HG03060 (cell line): ENCODE results near the gene SEMA3B.
"Not testable (repeated sequence)": the region's sequence is repeated elsewhere in the genome, so short reads cannot be mapped to it uniquely, and the experiment has no call there.

Experiments
- ATAC-seq: cut with Tn5 transposase; IDR thresholded peaks from one replicate; pipeline ENCODE4 v1.9.1; 2021; ENCODE audit warnings: low read depth, moderate number of reproducible peaks; ENCODE audit not compliant: unreplicated experiment

SEMA3B gene

DNA sequence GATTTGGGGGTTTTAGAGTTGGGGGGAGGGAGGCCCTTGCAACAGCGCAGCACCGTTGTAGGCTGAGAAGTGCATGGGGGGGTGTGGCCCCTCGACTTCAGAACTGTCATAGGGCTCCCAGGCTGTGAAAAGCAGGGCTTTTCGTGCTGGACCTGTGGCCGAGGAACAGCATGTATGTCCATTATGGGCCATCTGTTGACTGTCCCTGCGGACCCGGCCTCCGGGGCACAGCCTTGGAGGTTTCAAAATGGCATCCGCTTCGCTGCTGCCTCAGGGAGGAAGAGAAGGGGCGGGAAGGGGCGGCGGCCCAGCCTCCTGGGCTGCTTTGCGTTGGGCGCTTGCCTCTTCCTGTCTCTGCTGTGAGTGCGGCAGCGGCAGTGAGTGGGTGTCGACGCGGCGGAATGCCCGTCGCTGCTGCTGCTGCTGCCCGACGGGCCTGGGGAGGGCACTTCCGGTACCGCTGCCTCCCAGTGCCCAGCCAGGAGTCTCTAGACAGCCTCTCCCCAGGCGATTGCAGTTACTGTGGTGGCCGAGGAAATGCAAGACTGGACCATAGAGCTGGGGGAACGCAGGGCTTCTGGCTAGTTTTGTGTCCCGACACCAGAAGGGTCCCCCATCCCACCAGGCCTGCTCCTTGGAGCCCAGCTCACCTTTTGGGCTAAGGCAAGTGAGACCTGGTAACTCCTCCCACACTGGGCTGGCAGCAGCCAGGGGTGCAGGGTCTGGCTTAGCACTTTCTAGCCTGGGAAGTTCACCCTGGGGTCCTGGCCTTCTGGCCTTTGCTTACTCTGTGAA, 31.0 kb upstream of the SEMA3B start:
- ATAC-seq: peak; percentile 24

DNA sequence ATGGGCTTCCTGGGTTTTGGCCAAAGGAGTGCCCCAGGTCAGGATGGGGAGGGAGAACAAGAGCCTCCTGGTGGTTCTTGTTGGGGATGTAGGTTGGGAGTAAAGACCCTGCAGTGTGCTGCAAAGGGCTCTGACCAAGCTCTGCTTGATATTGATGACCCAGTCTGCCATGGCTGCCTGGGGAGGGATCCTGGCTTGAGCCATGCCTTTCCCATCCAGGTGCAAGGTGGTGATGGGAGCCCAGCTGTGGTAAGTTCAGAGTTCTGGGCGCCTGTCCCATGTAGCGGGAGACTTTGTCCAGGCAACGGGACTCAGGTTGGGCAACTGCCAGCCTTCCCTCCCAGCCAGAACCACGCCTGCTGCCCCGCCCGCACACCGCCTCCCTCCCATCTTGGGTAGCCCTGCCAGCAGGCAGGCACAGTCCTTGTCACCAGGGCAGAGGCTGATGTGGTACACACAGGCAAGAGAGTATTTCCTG, 30.4 kb upstream of the SEMA3B start:
- ATAC-seq: no peak

DNA sequence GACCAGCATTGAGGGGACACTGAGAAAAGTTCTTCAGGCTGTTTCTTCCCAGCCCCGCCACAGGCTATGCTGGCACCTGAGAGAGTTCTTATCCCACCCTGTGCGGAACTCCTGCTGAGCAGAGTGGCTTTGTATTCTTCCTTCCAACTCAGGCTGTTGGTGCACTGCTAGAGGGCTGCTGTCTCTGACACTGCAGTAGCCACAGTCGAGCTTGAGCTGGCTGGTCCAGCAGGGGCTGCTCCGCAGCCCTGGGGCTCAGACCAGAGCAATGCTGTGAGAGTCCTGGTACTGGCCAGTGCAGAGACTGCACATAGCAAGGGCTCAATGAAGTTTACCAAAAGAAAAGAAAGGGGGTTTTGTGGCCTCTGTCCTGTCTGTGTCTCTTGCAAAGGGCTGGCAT, 29.3 kb upstream of the SEMA3B start:
- no peak for ATAC-seq

DNA sequence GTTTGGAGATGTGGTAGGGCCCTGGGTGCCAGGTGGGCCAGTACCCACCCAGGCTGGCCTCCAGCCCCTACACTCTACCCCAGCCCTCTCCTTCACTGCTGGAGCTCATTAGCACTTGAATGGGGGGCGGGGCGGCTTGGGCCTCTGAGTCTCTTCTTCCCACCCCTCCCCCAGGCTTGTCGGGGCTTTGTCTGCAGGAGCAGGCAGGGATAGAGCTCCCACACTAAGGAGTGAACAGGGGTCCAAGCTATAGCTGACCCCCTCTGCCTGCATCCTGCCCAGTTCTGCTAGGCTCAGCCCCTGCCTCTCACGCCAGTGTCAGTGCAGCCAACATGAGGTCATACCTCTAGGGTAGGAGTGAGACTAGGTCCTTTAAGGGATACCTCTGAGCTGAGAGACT, 27.8 kb upstream of the SEMA3B start:
- ATAC-seq: no peak

DNA sequence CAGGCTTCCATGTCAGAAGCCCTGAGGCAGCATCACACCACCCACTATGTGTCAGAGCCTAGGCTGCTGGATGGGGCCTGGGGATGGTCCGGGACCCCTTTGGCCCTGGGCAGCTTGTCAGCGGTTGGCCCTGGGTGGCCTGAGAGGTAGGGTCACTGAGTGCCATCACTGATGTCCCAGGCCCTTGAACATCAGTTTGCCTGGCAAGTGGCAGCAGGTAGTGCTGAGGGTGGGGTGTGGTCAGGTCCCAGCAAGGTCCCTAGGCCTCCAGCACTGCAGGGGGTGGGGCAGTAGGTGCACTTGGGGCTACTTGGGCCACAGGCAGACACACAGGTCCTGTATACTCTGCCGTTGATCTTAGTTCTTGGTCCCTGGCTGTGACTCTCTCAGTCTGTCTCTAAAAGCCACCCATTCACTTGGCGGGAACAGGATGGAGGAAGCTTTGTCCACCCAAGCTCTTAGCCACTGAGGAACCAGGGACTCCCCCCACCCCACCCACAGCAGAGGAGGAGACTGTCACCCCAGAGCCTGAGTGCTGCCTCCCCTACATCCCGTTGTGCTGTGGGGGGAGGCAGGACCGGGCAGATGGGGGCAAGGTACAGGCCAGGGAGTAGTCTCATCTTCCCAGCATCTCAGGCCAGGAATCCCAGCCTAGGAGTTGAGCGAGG, 27.1 kb upstream of the SEMA3B start:
- ATAC-seq: no peak

DNA sequence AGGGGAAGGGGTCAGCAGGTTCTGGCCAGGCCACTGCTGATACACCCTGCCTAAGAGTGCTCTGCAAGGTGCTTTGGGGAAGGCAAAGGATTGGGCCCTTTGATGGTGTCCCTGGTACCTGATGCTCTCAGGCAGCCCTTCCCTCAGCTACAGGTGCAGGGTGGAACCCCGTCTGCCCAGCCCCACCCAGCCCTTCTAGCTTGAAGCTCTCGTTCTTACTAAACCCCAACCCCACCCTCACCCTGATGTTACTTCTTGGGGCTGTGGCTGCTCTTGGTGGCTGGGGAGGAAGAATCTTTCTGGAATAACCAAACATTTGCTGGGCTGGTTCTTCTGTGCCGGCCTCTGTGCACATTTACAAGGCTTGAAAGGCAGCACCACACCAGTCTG, 26.6 kb upstream of the SEMA3B start:
- ATAC-seq: no peak

DNA sequence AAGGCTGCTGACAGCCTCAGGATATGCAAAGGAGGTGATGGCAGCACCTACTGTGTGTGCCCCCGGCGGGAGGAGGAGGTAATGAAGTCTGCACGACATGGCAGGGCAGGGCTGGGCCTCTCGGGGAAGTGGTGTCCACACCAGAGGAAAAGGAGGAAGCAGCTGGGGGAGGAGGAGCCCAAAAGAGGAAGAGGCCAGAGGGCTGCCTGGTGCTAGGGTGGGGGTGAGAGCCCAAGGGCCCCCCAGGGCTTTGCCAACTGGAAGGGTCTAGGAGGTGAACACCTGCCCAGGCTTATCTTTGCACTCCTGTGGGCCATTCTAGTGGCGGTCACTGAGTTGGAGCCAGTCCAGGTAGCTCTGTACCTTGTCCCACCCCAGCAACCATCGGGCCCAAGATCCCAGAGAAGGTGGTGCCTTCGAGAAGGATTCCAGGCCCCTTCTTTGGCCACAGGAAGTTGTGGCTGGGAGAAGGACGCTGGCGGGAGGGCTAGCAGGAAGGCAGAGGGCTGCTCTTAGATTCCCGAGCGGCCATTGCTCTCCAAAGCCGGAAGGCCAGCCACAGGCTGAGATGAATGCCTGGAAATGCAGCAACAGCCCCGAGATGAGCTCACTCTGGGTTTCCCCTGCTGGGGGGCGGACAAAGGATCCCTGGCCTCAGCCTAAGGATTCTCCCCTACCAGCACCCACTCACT, 25.9 kb upstream of the SEMA3B start:
- no peak for ATAC-seq

DNA sequence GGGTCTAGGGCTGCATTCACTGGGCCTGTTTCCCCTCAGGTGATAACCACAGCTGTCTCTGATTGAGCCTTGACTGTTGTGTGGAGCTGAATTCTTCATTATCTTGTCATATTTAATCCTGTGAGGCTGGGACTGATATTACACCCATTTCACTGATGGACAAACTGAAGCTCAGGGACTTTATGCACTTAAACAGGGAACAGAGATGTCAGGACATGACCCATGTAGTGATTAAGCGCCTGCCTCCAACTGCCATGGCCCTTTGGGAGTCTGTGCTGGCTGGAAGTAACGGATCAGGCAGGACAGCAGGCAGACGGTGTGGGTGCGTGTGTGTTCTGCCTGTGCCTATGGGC, 25.4 kb upstream of the SEMA3B start:
- ATAC-seq: no peak

DNA sequence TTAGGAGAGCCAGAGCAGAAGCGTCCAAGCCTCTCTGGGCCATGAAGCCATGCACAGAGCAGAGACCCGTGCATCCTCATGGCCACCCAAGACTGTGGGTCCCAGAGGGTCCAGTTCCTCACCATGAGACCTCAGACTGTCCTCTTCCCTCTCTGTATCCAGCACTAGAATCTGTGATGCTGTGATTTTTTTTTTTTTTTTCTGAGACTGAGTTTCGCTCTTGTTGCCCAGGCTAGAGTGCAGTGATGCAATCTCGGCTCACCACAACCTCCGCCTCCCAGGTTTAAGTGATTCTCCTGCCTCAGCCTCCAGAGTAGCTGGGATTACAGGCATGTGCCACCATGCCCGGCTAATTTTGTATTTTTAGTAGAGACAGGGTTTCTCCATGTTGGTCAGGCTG, 24.1 kb upstream of the SEMA3B start:
- not testable (repeated sequence) for ATAC-seq

DNA sequence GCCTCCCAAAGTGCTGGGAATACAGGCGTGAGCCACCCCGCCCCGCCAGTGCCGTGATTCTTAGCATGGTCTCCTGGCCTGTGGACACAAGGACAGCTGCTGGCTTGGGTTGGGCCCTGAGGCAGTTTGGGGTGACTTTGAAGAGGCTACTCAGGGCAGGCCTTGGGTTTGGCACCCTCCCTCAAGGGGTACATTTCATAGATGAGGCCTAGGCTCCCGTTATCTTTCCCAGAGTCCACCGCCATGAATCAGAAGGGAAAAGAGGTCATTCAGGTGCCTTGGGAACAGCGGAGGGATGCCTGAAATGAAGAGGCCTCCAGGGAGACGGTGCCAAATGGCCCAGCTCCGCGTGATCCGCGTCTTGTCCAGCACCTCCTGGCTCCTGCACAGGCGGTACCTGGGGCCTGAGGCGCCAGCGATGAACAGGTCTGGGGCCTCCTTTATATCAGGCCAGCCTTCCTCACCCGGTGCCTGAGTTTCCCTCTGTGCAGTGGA, 23.6 kb upstream of the SEMA3B start:
- no peak for ATAC-seq

DNA sequence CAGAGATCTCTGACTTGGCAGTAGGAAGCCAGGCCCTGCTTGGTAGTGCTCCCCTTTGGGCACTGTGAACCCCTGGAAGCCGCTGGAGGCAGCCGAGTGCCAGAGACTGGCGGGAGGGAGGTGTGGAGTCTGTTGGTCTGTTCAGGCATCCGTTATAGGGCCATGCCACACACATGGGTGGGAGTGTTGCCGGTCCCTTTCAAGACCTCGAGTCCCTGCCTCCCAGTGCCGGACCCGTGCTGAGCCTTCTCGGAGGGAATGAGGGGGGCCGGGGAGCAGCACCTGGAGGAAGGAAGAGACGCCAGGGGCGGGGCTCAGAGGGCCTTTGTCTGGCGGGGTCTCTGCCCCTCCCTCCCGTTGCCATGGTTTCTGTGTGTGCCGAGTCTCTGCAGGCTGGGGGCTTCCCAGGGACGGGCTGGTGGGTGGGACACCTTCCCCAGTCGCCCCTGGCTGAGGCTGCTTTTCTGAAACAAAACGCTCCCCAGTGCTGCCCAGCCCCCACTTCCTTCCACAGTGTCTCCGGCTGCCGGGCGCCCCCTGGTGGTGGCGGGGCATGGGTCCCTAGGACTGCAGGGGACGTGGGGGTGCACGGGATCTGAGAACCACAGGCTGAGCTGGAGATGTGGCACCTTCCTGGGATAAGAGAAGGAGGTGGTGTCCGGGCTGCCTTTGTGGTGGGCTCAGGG, 23.0 kb upstream of the SEMA3B start:
- no peak for ATAC-seq

DNA sequence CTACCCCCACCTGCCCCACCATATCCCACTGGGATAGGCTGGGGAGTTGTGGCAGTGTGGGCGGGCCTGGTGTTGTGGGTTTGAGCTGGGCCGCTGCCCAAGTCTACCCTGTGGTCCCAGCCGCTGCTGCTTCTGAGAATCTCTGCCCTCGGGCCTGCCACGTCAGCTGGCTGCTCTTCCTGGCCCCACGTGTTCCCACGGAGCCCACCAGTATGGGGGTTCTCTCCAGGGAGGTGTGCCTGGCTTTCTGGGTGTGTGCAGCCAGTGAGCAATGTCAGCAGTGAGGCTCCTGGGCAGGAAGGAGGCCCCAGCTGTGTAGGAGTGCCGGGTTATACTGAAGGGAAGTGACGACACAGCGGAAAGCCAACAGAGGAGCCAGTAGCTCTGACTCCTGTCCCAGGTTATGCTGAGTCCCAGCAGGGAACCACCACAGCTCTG, 22.4 kb upstream of the SEMA3B start:
- no peak for ATAC-seq

DNA sequence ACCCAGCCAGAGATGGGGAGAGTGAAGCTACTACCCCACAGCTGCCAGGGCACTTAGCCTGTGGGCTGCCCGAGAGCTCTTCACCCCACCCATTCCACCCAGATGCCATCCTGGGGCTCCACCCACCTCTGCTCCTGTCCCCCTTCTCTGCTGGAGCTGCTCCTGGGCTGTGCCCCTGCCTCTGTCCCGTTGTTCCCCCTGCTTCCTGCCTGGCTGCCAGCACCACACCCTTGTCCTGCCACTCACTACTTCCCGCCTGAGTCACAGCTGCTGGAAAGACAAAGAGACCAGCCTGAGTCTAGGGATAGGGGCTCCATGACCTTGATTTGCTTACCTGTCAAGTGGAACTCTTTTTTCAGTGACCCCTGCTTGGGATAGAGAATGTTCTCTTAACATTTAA, 20.6 kb upstream of the SEMA3B start:
- ATAC-seq: no peak

DNA sequence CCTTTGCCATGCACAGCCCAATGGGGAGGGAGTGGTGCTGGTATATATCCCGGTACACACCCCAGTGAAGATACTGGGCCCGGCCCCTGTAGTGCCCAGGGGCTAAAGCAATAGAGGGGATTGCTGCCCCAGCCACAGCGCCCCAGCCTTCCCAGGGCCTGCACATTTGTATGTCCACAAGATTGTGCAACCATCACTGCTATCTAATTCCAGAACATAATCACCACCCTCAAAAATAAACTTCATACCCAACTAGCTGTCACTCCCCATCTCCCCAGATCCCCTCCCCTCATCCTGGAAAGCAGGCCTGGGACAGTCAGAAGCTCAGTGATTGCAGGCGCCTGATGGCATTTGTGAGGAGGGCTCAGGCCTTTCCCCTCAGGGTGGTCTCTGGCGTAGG, 19.5 kb upstream of the SEMA3B start:
- no peak for ATAC-seq

DNA sequence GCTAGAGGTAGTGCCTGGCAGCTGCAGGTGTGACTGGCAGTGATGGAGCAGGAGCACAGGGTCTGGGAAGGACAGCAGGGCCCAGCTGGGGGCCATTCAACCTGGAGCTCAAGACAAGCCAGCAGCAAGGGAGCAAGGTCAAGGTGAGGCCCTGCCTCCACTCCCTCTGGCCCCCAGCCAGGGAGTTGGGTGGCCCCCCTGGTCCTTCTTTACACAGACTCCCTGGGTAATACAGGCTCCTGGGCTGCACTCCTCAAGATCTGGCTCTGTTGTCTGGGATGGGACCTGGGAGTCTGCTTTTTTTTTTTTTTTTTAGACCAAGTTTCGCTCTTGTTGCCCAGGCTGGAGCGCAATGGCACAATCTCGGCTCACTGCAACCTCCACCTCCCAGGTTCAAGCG, 18.4 kb upstream of the SEMA3B start:
- ATAC-seq: no peak

DNA sequence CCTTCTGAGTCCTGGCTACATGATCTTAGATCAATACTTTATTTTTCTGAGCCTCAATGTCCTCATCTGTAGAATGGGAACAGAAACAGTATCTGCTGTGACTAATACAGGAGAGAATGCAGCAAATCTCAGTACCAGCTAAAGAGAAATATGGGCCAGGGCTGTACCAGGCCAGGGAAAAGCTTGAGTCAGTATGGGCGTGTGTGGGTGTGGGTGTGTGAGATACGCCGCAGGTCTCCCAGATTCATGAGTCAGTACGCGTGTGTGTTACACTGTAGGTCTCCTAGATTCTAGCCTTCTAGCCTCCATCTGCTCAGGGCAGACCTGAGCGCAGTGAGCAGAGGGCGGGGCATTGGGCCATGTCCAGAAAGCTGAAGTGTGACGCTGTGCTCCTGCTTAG, 17.7 kb upstream of the SEMA3B start:
- no peak for ATAC-seq

DNA sequence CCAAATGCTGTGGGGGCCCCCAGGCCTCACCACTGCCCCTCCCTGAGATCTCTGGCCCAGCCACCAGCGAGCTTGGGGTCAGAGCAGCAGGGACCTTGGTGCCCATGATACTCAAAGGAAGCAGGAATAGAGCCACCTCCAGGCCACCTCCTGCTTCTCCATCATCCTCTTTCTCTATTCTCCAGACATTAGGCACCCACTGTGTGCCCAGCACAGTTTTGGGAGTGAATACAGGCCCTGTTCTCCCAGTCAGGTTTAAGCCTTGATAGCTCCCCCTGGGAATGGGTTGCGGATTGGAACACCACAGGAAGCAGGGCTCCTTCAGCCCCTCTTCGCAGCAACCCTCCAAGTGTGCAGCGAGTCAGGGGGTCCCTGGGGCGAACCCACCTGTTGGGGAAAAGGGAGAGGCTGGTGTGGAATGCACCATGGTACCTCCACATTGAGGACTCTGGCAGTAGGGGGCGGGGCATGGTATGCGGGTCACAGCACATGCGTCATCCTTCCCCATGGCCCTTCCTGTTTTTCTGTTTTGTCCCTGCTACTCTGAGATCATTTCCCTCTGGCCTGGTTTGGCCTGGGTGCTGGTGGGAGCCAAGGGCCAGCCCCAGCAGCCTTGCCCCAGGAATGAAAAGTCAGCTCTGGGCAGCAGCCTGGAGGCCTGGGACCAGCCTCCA, 14.2 kb upstream of the SEMA3B start:
- no peak for ATAC-seq

DNA sequence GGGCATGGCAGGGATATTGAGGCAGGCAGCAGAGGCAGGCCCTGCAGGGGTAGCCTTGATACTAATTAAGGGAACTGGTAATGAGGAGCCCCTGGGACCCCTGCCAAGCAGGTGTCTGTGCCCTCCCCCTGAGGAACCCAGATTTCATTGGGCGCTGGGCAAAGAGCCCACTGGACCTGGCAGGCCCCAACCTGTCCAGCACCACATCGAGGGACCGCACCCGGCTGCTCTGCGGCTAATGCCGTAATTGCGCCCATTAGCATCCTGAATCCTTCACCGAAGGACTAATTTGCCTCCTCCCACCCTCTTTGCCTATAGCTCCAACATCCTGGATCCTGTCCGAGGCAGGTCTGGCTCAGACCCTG, 13.7 kb upstream of the SEMA3B start:
- no peak for ATAC-seq

DNA sequence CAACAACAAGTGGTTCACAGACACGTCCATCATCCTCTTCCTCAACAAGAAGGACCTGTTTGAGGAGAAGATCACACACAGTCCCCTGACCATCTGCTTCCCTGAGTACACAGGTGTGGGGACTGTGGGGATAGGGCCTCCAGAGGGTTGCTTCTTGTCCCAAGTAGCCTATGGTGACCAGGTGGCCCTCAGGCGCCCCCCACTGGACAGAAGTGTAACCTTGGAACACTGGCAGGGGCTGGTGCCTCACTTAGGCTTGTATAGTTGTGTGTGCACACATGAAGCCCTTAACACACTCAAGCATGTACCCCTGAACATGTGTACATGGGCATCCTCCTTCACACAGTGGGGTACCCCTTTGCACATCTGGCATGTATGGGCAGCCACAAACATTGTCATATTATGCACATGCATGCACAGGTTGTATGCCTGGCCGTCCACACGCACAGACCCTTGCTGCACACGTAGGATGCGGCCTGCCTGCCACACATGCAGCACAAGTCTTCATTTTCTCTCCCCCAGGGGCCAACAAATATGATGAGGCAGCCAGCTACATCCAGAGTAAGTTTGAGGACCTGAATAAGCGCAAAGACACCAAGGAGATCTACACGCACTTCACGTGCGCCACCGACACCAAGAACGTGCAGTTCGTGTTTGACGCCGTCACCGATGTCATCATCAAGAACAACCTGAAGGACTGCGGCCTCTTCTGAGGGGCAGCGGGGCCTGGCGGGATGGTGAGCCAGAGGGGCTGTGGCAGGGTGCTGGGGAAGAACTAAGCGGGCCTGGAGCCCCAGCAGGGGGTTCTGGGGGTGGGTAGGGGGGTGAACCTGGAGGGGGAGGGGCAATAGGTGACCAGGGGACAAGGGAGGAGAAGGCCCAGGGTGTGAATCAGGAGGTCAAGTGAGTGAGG, 11.7 kb upstream of the SEMA3B start:
- ATAC-seq: no peak
